NB4 (cell line): ENCODE results near the gene EFHC2.

Experiments
- TF ChIP-seq, protein P1 (sequence below): IDR thresholded peaks from 2 replicates; pipeline ENCODE4 v1.6.1; 2011; ENCODE audit warnings: low read depth, low read length
- TF ChIP-seq, protein P2 (sequence below): IDR thresholded peaks from one replicate; pipeline ENCODE4 v1.5.1; 2012; ENCODE audit warnings: low read depth, low read length

DNA sequence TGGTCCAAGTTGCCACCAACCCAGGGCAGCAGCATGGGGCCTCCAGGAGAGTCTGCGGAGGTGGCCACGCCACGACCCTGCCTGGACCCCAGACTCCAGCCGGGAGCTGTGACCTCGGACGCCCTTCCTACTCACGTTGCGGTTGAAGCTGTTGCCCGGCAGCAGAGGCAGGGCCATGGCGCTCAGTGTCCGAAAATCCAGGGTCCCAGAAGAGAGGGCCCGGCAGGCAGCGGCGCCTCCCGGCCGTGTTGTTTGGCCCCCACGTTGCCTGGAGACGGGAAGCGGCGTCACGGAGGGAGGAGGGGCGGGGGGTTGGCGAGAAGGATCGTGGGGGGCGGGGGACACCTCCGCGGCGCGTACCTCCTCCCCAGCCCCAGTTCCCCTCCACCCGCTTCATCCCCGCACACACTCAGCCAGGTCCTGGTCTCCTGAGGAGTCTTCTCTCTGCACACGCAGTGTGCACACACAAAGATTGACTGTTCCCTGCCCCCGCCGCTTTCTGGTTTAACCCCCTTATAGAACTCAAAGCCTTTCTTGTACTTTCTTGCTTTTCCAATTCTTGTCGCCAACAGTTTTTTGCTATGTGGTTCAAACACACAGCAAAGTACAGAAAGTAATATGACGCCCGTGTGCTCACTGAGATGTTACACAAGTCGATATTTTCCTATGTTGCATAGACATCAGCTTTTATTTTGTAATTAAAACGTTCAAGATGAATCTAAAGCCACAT, at the start of gene EFHC2:
- TF ChIP-seq, protein P1, sequence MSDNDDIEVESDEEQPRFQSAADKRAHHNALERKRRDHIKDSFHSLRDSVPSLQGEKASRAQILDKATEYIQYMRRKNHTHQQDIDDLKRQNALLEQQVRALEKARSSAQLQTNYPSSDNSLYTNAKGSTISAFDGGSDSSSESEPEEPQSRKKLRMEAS: no peak
- TF ChIP-seq, protein P2, sequence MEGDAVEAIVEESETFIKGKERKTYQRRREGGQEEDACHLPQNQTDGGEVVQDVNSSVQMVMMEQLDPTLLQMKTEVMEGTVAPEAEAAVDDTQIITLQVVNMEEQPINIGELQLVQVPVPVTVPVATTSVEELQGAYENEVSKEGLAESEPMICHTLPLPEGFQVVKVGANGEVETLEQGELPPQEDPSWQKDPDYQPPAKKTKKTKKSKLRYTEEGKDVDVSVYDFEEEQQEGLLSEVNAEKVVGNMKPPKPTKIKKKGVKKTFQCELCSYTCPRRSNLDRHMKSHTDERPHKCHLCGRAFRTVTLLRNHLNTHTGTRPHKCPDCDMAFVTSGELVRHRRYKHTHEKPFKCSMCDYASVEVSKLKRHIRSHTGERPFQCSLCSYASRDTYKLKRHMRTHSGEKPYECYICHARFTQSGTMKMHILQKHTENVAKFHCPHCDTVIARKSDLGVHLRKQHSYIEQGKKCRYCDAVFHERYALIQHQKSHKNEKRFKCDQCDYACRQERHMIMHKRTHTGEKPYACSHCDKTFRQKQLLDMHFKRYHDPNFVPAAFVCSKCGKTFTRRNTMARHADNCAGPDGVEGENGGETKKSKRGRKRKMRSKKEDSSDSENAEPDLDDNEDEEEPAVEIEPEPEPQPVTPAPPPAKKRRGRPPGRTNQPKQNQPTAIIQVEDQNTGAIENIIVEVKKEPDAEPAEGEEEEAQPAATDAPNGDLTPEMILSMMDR: no peak
